Astrocyte (in vitro differentiated cells and primary cell): ENCODE data around the gene HSD17B11.

Experiments used
- EZH2 ChIP-seq: IDR thresholded peaks from 2 replicates; pipeline ENCODE4 v1.6.1; 2012; ENCODE audit warnings: mild to moderate bottlenecking, low read length, inconsistent platforms; ENCODE audit not compliant: insufficient read depth
- TF ChIP-seq, protein P1 (sequence below): IDR thresholded peaks from 2 replicates; pipeline ENCODE4 v1.5.1; 2011; ENCODE audit warnings: low read depth, mild to moderate bottlenecking, inconsistent platforms, low read length, moderate library complexity; ENCODE audit not compliant: insufficient read depth

DNA sequence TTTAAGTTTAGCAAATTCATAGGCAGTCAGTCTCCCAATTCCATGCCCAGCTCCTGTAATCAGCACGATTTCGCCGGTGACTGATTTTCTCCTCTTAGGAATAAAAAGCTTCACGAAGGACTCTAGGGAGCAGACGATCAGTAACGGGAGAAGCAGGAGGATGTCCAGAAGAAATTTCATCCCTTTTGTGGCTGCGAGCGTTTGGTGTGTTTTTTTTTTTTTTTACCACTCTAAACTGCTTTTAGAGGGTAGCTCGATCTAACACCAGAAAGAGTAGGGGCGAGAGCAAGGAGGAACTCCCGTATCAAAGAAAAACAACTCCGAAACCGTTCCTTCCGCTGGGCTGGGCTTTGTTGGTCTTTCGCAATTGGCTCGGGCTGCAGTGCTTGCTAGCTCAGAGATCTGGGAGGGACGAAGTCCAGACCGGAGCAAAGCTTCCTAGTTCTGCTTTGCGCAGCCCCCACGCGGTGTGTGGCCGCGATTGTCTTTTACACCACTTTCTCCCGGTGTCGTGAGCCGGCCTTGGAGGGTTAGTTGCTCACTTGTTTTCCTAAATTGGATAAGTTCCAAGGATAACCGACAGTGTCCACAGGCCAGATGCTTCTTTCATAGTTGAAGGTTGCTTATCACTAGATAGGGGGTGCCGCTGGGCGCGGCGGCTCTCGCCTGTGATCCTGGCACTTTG is at the start of gene HSD17B11:
- TF ChIP-seq, protein P1, sequence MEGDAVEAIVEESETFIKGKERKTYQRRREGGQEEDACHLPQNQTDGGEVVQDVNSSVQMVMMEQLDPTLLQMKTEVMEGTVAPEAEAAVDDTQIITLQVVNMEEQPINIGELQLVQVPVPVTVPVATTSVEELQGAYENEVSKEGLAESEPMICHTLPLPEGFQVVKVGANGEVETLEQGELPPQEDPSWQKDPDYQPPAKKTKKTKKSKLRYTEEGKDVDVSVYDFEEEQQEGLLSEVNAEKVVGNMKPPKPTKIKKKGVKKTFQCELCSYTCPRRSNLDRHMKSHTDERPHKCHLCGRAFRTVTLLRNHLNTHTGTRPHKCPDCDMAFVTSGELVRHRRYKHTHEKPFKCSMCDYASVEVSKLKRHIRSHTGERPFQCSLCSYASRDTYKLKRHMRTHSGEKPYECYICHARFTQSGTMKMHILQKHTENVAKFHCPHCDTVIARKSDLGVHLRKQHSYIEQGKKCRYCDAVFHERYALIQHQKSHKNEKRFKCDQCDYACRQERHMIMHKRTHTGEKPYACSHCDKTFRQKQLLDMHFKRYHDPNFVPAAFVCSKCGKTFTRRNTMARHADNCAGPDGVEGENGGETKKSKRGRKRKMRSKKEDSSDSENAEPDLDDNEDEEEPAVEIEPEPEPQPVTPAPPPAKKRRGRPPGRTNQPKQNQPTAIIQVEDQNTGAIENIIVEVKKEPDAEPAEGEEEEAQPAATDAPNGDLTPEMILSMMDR: no peak
- TF ChIP-seq EZH2: no peak
